ENCODE data around the gene ADAT3.

- no peak for TF ChIP-seq CTCF (IDR thresholded peaks at IDR 0.05 in 4 of 5, conservative IDR thresholded peaks at IDR 0.05 in 1 of 5)
- no peak for TF ChIP-seq POLR2A (IDR thresholded peaks at IDR 0.05)
These were observed 42.5 kb upstream of the ADAT3 start for GRCh38 chr19:1862424-1863327.
